HG03442 (cell line): Measurements from ENCODE around the gene CEP70.
"Not testable (repeated sequence)": the region's sequence is repeated elsewhere in the genome, so short reads cannot be mapped to it uniquely, and the experiment has no call there.

Experiments
- ATAC-seq: cut with Tn5 transposase; IDR thresholded peaks from one replicate; pipeline ENCODE4 v1.9.1; 2021; ENCODE audit warnings: mild to moderate bottlenecking, moderate library complexity; ENCODE audit not compliant: unreplicated experiment

Gene CEP70

GRCh38 chr3:138455801-138456716, 138.0 kb downstream of the CEP70 start:
- ATAC-seq = no peak

- ATAC-seq = not testable (repeated sequence)
Measured at GRCh38 chr3:138453940-138454339, 140.1 kb downstream of the CEP70 start.

- no peak for ATAC-seq
Measured at GRCh38 chr3:138452436-138452835, 141.6 kb downstream of the CEP70 start.

- ATAC-seq = no peak
Measured at GRCh38 chr3:138451595-138452162, 142.4 kb downstream of the CEP70 start.

- ATAC-seq = no peak
Measured at GRCh38 chr3:138450704-138451424, 143.2 kb downstream of the CEP70 start.

- no peak for ATAC-seq
Measured at GRCh38 chr3:138450181-138450580, 143.9 kb downstream of the CEP70 start.

GRCh38 chr3:138449490-138449889, 144.6 kb downstream of the CEP70 start:
- no peak for ATAC-seq

GRCh38 chr3:138448631-138449030, 145.4 kb downstream of the CEP70 start:
- no peak for ATAC-seq

- ATAC-seq = no peak
Measured at GRCh38 chr3:138445654-138446053, 148.4 kb downstream of the CEP70 start.

- no peak for ATAC-seq
Measured at GRCh38 chr3:138445236-138445635, 148.8 kb downstream of the CEP70 start.
